ENCODE measurements around the gene MVB12B.

DNA sequence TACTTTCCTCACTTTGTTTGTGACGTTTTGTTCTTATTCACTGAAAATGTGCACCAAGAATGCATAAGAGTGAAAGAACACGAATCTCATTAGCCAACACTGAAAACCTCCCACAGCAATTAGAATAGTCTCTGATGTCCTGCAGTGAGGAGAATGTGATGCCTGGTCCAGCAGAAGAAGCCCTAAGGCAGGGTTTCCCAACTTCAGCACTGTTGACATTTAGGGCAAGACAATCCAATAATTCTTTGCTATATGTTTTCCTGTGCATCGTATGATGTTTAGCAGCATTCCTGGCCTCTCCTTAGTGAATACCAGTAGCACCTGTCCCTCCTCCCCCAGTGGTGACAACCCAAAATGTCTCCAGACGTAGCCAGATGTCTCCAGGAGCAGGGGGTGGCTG is 14.8 kb downstream of the MVB12B start:
- no peak for TF ChIP-seq POLR2AphosphoS5 (IDR thresholded peaks at IDR 0.05; ENCODE audit: low read depth, low read length)
- no peak for TF ChIP-seq SIN3A (IDR thresholded peaks at IDR 0.05; ENCODE audit: borderline replicate concordance, insufficient read depth, low read length)

Measured in PFSK-1 (cell line).